Endothelial cell of umbilical vein (primary cell): ENCODE measurements around the gene KCNAB2. TPM values are rescaled to one million over a fixed set of nuclear protein-coding genes. Genes with fewer than 3 reads are reported as not detected.

Experiments
- BruUV-seq: library from RNA; stranded (reverse); fragments of 400-500 nt; replicated peaks from 2 replicates; lab custom pipeline; 2021; lab: Mats Ljungman, UMichigan
- CTCF ChIA-PET: fragments of 300-600, 350-600 bp; sonication (Branson Sonifier 250); formaldehyde crosslinking; loops from one replicate; lab custom pipeline; 2021; ENCODE audit warnings: antibody characterized with exemption, inconsistent platforms; lab: Charles Lee
- POLR2A ChIA-PET: fragments of 300-600, 350-600 bp; sonication (Branson Sonifier 250); formaldehyde crosslinking; loops from one replicate; lab custom pipeline; 2021; ENCODE audit warnings: antibody characterized with exemption, inconsistent platforms; lab: Charles Lee
- DNase-seq: peaks from one replicate; pipeline ENCODE4 v3.0.0-alpha.2; 2011; ENCODE audit warnings: low read depth, low spot score
- FAIRE-seq: peaks from 2 replicates; lab custom pipeline; 2011; peaks lifted over from hg19 to GRCh38; lab: Jason Lieb, UNC
- H2AFZ ChIP-seq: 2 replicates; pipeline ENCODE4 v1.6.0; 2012; ENCODE audit warnings: low read depth, low read length, control low read depth, inconsistent platforms
- H3K27ac ChIP-seq: 2 replicates; pipeline ENCODE4 v1.5.1; 2011; ENCODE audit warnings: low read depth, mild to moderate bottlenecking, control low read depth, low read length, moderate library complexity; ENCODE audit not compliant: insufficient read depth
- H3K27me3 ChIP-seq, 2 experiments: 2 replicates each; pipeline versions ENCODE4 v1.6.0 to v1.6.1; 2011; ENCODE audit warnings: low read length in 2 of 2, mixed read lengths in 1 of 2; ENCODE audit not compliant: control insufficient read depth in 2 of 2, insufficient read depth in 2 of 2
- H3K36me3 ChIP-seq, 2 experiments: 2 replicates in 1 of 2; 3 replicates in 1 of 2; pipeline ENCODE4 v1.5.1; 2011; ENCODE audit warnings: low read length in 2 of 2, mild to moderate bottlenecking in 1 of 2, moderate library complexity in 1 of 2; ENCODE audit not compliant: control insufficient read depth in 2 of 2, insufficient read depth in 2 of 2; ENCODE audit errors: extremely low read depth in 1 of 2
- H3K4me1 ChIP-seq: 3 replicates; pipeline ENCODE4 v1.5.1; 2011; ENCODE audit warnings: mild to moderate bottlenecking, low read length; ENCODE audit not compliant: control insufficient read depth, insufficient read depth; ENCODE audit errors: extremely low read depth
- H3K4me2 ChIP-seq: 2 replicates; pipeline ENCODE4 v1.6.1; 2011; ENCODE audit warnings: low read length, control low read depth, mixed read lengths; ENCODE audit not compliant: insufficient read depth
- H3K4me3 ChIP-seq, 3 experiments: fragments of 200-600 bp in 1 of 3; sonication (generic), shearing (Covaris generic) in 1 of 3; replicated peaks in 1 of 3; 2 replicates each; pipeline ENCODE4 v1.5.1; 2011 to 2016; ENCODE audit warnings: control low read depth in 3 of 3, low read length in 3 of 3, mild to moderate bottlenecking in 2 of 3, inconsistent platforms in 1 of 3, low read depth in 1 of 3, moderate library complexity in 1 of 3; ENCODE audit not compliant: insufficient read depth in 1 of 3
- H3K79me2 ChIP-seq: 2 replicates; pipeline ENCODE4 v1.6.0; 2012; ENCODE audit warnings: low read length, inconsistent platforms; ENCODE audit not compliant: control insufficient read depth, insufficient read depth
- H3K9ac ChIP-seq: replicated peaks from 2 replicates; pipeline ENCODE3; 2011; ENCODE audit warnings: low read length, control low read depth; ENCODE audit not compliant: insufficient read depth; ENCODE audit errors: extremely low read depth
- H3K9me1 ChIP-seq: replicated peaks from 3 replicates; pipeline ENCODE4 v1.6.0; 2011; ENCODE audit warnings: mild to moderate bottlenecking, low read length; ENCODE audit not compliant: control insufficient read depth, insufficient read depth; ENCODE audit errors: extremely low read depth
- H3K9me3 ChIP-seq: replicated peaks from 2 replicates; pipeline ENCODE4 v1.5.1; 2012; ENCODE audit warnings: low read length, inconsistent platforms; ENCODE audit not compliant: control insufficient read depth, insufficient read depth
- H4K20me1 ChIP-seq: replicated peaks from 2 replicates; pipeline ENCODE3; 2011; ENCODE audit warnings: mild to moderate bottlenecking, low read length; ENCODE audit not compliant: control insufficient read depth, insufficient read depth; ENCODE audit errors: extremely low read depth
- CTCF ChIP-seq, 2 donors: IDR thresholded peaks; 1 replicate in 1 of 2; 2 replicates in 1 of 2; pipeline ENCODE4 v1.5.1; 2011; ENCODE audit warnings: low read length in 2 of 2, mild to moderate bottlenecking in 2 of 2, moderate library complexity in 2 of 2, control low read depth in 1 of 2, inconsistent platforms in 1 of 2, low read depth in 1 of 2; ENCODE audit not compliant: insufficient read depth in 1 of 2; ENCODE audit errors: extremely low read depth in 1 of 2
- EZH2 ChIP-seq: IDR thresholded peaks from 2 replicates; pipeline ENCODE4 v1.6.1; 2012; ENCODE audit warnings: borderline replicate concordance, low read depth, mild to moderate bottlenecking, moderate library complexity, low read length, inconsistent platforms; ENCODE audit not compliant: severe bottlenecking
- FOS ChIP-seq: IDR thresholded peaks from 2 replicates; pipeline ENCODE4 v1.6.1; 2011; ENCODE audit warnings: mild to moderate bottlenecking, low read length, moderate library complexity, borderline replicate concordance; ENCODE audit not compliant: insufficient read depth
- GATA2 ChIP-seq: IDR thresholded peaks from 2 replicates; pipeline ENCODE4 v1.7.0; 2011; ENCODE audit warnings: low read depth, mild to moderate bottlenecking, moderate library complexity, mixed read lengths, low read length; ENCODE audit not compliant: insufficient read length, insufficient read depth
- JUN ChIP-seq: IDR thresholded peaks from 2 replicates; pipeline ENCODE4 v1.6.1; 2011; ENCODE audit warnings: borderline replicate concordance, low read depth; ENCODE audit not compliant: insufficient read length, insufficient read depth
- MAX ChIP-seq: IDR thresholded peaks from 2 replicates; pipeline ENCODE4 v1.6.1; 2011; ENCODE audit not compliant: insufficient read depth, insufficient read length
- MYC ChIP-seq: IDR thresholded peaks from one replicate; pipeline ENCODE4 v1.6.1; 2011; ENCODE audit warnings: mild to moderate bottlenecking, low read depth, low read length
- POLR2A ChIP-seq: IDR thresholded peaks from 2 replicates; pipeline ENCODE4 v1.6.1; 2012; ENCODE audit warnings: low read depth, mild to moderate bottlenecking, control low read depth, low read length
- POLR2AphosphoS5 ChIP-seq: IDR thresholded peaks from 2 replicates; pipeline ENCODE4 v1.6.1; 2012; ENCODE audit warnings: low read depth, mild to moderate bottlenecking, control low read depth, low read length, moderate library complexity; ENCODE audit not compliant: insufficient read depth
- dilution Hi-C: fragments of 300-500 bp; cut with MboI; formaldehyde crosslinking; loops from one replicate; pipeline ENCODE4 v1.15.0; 2019; ENCODE audit warnings: low sequenced_read_pairs; ENCODE audit not compliant: extremely low pct_ligation_motif_present
- intact Hi-C: fragments of 100-400 bp; cut with micrococcal nuclease; formaldehyde crosslinking; loops from one replicate; pipeline ENCODE4 v1.10.0; 2022
- polyA plus RNA-seq, 4 experiments: library from polyadenylated mRNA; depleted of rRNA in 3 of 4; stranded (reverse) in 3 of 4; unstranded in 1 of 4; fragments of >200 nt; gene quantifications; 2 replicates each; pipeline versions ENCODE4 v1.2.1 to v1.2.3, GENCODE V29; 2011 to 2012; ENCODE audit warnings: missing spikeins in 1 of 4
- total RNA-seq: library from RNA; stranded (reverse); gene quantifications from 2 replicates; pipeline ENCODE4 v1.2.3, GENCODE V29; 2021

Gene KCNAB2
- total and polyA plus RNA-seq, 2 donors (not counting 3 experiments of a cell fraction or from before 2014, with no cell fraction given), result 2.4 to 3.8 TPM

GRCh38 chr1:6025269-6026094 is 20.2 kb upstream of the KCNAB2 start:
- Histone ChIP-seq H3K36me3 (no peaks in the 10 kb centered on the region), H3K9me1 (no peaks in the 10 kb centered on the region), H3K9ac (no peak overlapping the region), H2AFZ (no peak overlapping the region), H3K27me3 (no peaks in the 10 kb centered on the region), H3K27ac (no peak overlapping the region), H3K9me3 (no peaks in the 10 kb centered on the region), H3K4me1 (no peaks in the 10 kb centered on the region), H4K20me1 (no peaks in the 10 kb centered on the region), H3K79me2 (no peaks in the 10 kb centered on the region), H3K4me3 (no peak overlapping the region), H3K4me2 (no peak overlapping the region)
- DNase-seq, result no peak
- dilution Hi-C loops (no loop called here), intact Hi-C loops (no loop called here)
- no peak for FAIRE-seq
- ChIA-PET CTCF (interaction anchor here (2.9 kb wide), 1 partner anchor 9 kb away, joined by 12 read pairs; no protein-coding TSS in a partner anchor), POLR2A (no interaction called here)
- BruUV-seq, result no TSS peak
- TF ChIP-seq MYC (no peak), POLR2A (no peak), MAX (no peak), GATA2 (no peak), FOS (no peak), POLR2AphosphoS5 (no peak), JUN (no peak), CTCF (IDR thresholded peaks at IDR 0.05; ENCODE audit: extremely low read depth in 1 of 2, insufficient read depth in 1 of 2, low read depth in 1 of 2, low read length in 2 of 2) (no peak), EZH2 (no peak)
